Measurements from ENCODE around the gene LRRC75A.
A peak's percentile ranks its signal among the peaks of the same experiment; 100 is the strongest.
"Not testable (repeated sequence)": the region's sequence is repeated elsewhere in the genome, so short reads cannot be mapped to it uniquely, and the experiment has no call there.

Gene LRRC75A

GRCh38 chr17:16491703-16492612 is at the start of gene LRRC75A:
Gene LRRC75A (minus strand): TSS chr17:16492193. CDS start chr17:16491990, 203 bp downstream.
- Histone ChIP-seq H3K4me1 (ENCODE audit: control insufficient read depth in 2 of 2, insufficient read depth in 2 of 2, low read length in 2 of 2) (peaks cover 41% of the 10 kb centered on the region in 2 donors), H3K9me3 (ENCODE audit: control insufficient read depth in 2 of 2, low read length in 2 of 2) (no peaks in the 10 kb centered on the region), H3K9ac (ENCODE audit: low read depth in 1 of 2, low read length in 2 of 2) (peak within 1 kb of the TSS; percentile 83 to 89), H3K36me3 (ENCODE audit: control insufficient read depth in 2 of 2, insufficient read depth in 2 of 2, low read length in 2 of 2) (no peaks in the 10 kb centered on the region), H3K27me3 (ENCODE audit: control insufficient read depth in 2 of 2, insufficient read depth in 2 of 2, low read length in 2 of 2) (peaks cover 0 to 3% of the 10 kb centered on the region in 2 donors), H3K27ac (ENCODE audit: low read depth in 2 of 2, low read length in 2 of 2) (peak within 1 kb of the TSS; percentile 72 to 81), H3K4me3 (ENCODE audit: low read length in 2 of 2) (peak within 1 kb of the TSS; percentile 81 to 84)

GRCh38 chr17:16537130-16537458 is 45.1 kb upstream of the LRRC75A start:
- H3K9me3 ChIP-seq (ENCODE audit: control insufficient read depth in 2 of 2, low read length in 2 of 2): no peaks in the 10 kb centered on the region
- peak overlapping the region in 1 of 2 donors; percentile 98 for H3K4me3 ChIP-seq (ENCODE audit: low read length in 2 of 2)
- peak overlapping the region in 1 of 2 donors; percentile 98 for H3K27ac ChIP-seq (ENCODE audit: low read depth in 2 of 2, low read length in 2 of 2)
- no peaks in the 10 kb centered on the region for H3K36me3 ChIP-seq (ENCODE audit: control insufficient read depth in 2 of 2, insufficient read depth in 2 of 2, low read length in 2 of 2)
- peaks cover 3 to 5% of the 10 kb centered on the region in 2 donors for H3K4me1 ChIP-seq (ENCODE audit: control insufficient read depth in 2 of 2, insufficient read depth in 2 of 2, low read length in 2 of 2)
- H3K27me3 ChIP-seq (ENCODE audit: control insufficient read depth in 2 of 2, insufficient read depth in 2 of 2, low read length in 2 of 2): no peaks in the 10 kb centered on the region
- peak overlapping the region; percentile 42 to 47 for H3K9ac ChIP-seq (ENCODE audit: low read depth in 1 of 2, low read length in 2 of 2)

GRCh38 chr17:16534236-16534635 is 42.2 kb upstream of the LRRC75A start:
- Histone ChIP-seq H3K4me3 (ENCODE audit: low read length in 2 of 2) (no peak overlapping the region), H3K9me3 (ENCODE audit: control insufficient read depth in 2 of 2, low read length in 2 of 2) (no peaks in the 10 kb centered on the region), H3K27ac (ENCODE audit: low read depth in 2 of 2, low read length in 2 of 2) (no peak overlapping the region), H3K4me1 (ENCODE audit: control insufficient read depth in 2 of 2, insufficient read depth in 2 of 2, low read length in 2 of 2) (peaks cover 3 to 5% of the 10 kb centered on the region in 2 donors), H3K36me3 (ENCODE audit: control insufficient read depth in 2 of 2, insufficient read depth in 2 of 2, low read length in 2 of 2) (no peaks in the 10 kb centered on the region), H3K9ac (ENCODE audit: low read depth in 1 of 2, low read length in 2 of 2) (no peak overlapping the region), H3K27me3 (ENCODE audit: control insufficient read depth in 2 of 2, insufficient read depth in 2 of 2, low read length in 2 of 2) (no peaks in the 10 kb centered on the region)

- Histone ChIP-seq H3K4me3 (ENCODE audit: low read length in 2 of 2) (no peak overlapping the region), H3K36me3 (ENCODE audit: control insufficient read depth in 2 of 2, insufficient read depth in 2 of 2, low read length in 2 of 2) (no peaks in the 10 kb centered on the region), H3K9ac (ENCODE audit: low read depth in 1 of 2, low read length in 2 of 2) (no peak overlapping the region), H3K27ac (ENCODE audit: low read depth in 2 of 2, low read length in 2 of 2) (no peak overlapping the region), H3K4me1 (ENCODE audit: control insufficient read depth in 2 of 2, insufficient read depth in 2 of 2, low read length in 2 of 2) (no peaks in the 10 kb centered on the region), H3K9me3 (ENCODE audit: control insufficient read depth in 2 of 2, low read length in 2 of 2) (no peaks in the 10 kb centered on the region), H3K27me3 (ENCODE audit: control insufficient read depth in 2 of 2, insufficient read depth in 2 of 2, low read length in 2 of 2) (peaks cover 0 to 4% of the 10 kb centered on the region in 2 donors)
These were observed 37.9 kb upstream of the LRRC75A start for GRCh38 chr17:16529906-16530305.

GRCh38 chr17:16527298-16527697 is 35.3 kb upstream of the LRRC75A start:
- no peaks in the 10 kb centered on the region for H3K9me3 ChIP-seq (ENCODE audit: control insufficient read depth in 2 of 2, low read length in 2 of 2)
- no peaks in the 10 kb centered on the region for H3K36me3 ChIP-seq (ENCODE audit: control insufficient read depth in 2 of 2, insufficient read depth in 2 of 2, low read length in 2 of 2)
- H3K9ac ChIP-seq (ENCODE audit: low read depth in 1 of 2, low read length in 2 of 2): no peak overlapping the region
- H3K27me3 ChIP-seq (ENCODE audit: control insufficient read depth in 2 of 2, insufficient read depth in 2 of 2, low read length in 2 of 2): peaks cover 0 to 4% of the 10 kb centered on the region in 2 donors
- H3K4me1 ChIP-seq (ENCODE audit: control insufficient read depth in 2 of 2, insufficient read depth in 2 of 2, low read length in 2 of 2): no peaks in the 10 kb centered on the region
- H3K4me3 ChIP-seq (ENCODE audit: low read length in 2 of 2): no peak overlapping the region
- no peak overlapping the region for H3K27ac ChIP-seq (ENCODE audit: low read depth in 2 of 2, low read length in 2 of 2)

- not testable (repeated sequence) for H3K4me1 ChIP-seq (ENCODE audit: control insufficient read depth in 2 of 2, insufficient read depth in 2 of 2, low read length in 2 of 2); H3K27me3 ChIP-seq (ENCODE audit: control insufficient read depth in 2 of 2, insufficient read depth in 2 of 2, low read length in 2 of 2); H3K9me3 ChIP-seq (ENCODE audit: control insufficient read depth in 2 of 2, low read length in 2 of 2)
These were observed 33.6 kb upstream of the LRRC75A start for GRCh38 chr17:16525556-16525955.

GRCh38 chr17:16521070-16521727 is 29.2 kb upstream of the LRRC75A start:
- H3K27ac ChIP-seq (ENCODE audit: low read depth in 2 of 2, low read length in 2 of 2): peak overlapping the region in 1 of 2 donors; percentile 48
- no peaks in the 10 kb centered on the region for H3K9me3 ChIP-seq (ENCODE audit: control insufficient read depth in 2 of 2, low read length in 2 of 2)
- H3K9ac ChIP-seq (ENCODE audit: low read depth in 1 of 2, low read length in 2 of 2): peak overlapping the region in 1 of 2 donors; percentile 19
- no peaks in the 10 kb centered on the region for H3K27me3 ChIP-seq (ENCODE audit: control insufficient read depth in 2 of 2, insufficient read depth in 2 of 2, low read length in 2 of 2)
- H3K4me1 ChIP-seq (ENCODE audit: control insufficient read depth in 2 of 2, insufficient read depth in 2 of 2, low read length in 2 of 2): peaks cover 4% of the 10 kb centered on the region in 2 donors
- no peaks in the 10 kb centered on the region for H3K36me3 ChIP-seq (ENCODE audit: control insufficient read depth in 2 of 2, insufficient read depth in 2 of 2, low read length in 2 of 2)
- H3K4me3 ChIP-seq (ENCODE audit: low read length in 2 of 2): peak overlapping the region in 1 of 2 donors; percentile 16

More at GRCh38 chr17:16525556-16525955, 33.6 kb upstream of the LRRC75A start:
- not testable (repeated sequence) for H3K9ac ChIP-seq (ENCODE audit: low read depth in 1 of 2, low read length in 2 of 2); H3K4me3 ChIP-seq (ENCODE audit: low read length in 2 of 2); H3K27ac ChIP-seq (ENCODE audit: low read depth in 2 of 2, low read length in 2 of 2); H3K36me3 ChIP-seq (ENCODE audit: control insufficient read depth in 2 of 2, insufficient read depth in 2 of 2, low read length in 2 of 2)

GRCh38 chr17:16519021-16519420 is 27.0 kb upstream of the LRRC75A start:
- Histone ChIP-seq H3K4me3 (ENCODE audit: low read length in 2 of 2) (no peak overlapping the region), H3K36me3 (ENCODE audit: control insufficient read depth in 2 of 2, insufficient read depth in 2 of 2, low read length in 2 of 2) (no peaks in the 10 kb centered on the region), H3K9ac (ENCODE audit: low read depth in 1 of 2, low read length in 2 of 2) (no peak overlapping the region)

GRCh38 chr17:16517477-16517876 is 25.5 kb upstream of the LRRC75A start:
- Histone ChIP-seq H3K27ac (ENCODE audit: low read depth in 2 of 2, low read length in 2 of 2) (no peak overlapping the region), H3K4me3 (ENCODE audit: low read length in 2 of 2) (no peak overlapping the region), H3K9ac (ENCODE audit: low read depth in 1 of 2, low read length in 2 of 2) (no peak overlapping the region), H3K27me3 (ENCODE audit: control insufficient read depth in 2 of 2, insufficient read depth in 2 of 2, low read length in 2 of 2) (no peaks in the 10 kb centered on the region), H3K4me1 (ENCODE audit: control insufficient read depth in 2 of 2, insufficient read depth in 2 of 2, low read length in 2 of 2) (peaks cover 4% of the 10 kb centered on the region in 2 donors), H3K9me3 (ENCODE audit: control insufficient read depth in 2 of 2, low read length in 2 of 2) (no peaks in the 10 kb centered on the region), H3K36me3 (ENCODE audit: control insufficient read depth in 2 of 2, insufficient read depth in 2 of 2, low read length in 2 of 2) (no peaks in the 10 kb centered on the region)

More at GRCh38 chr17:16519021-16519420, 27.0 kb upstream of the LRRC75A start:
- H3K9me3 ChIP-seq (ENCODE audit: control insufficient read depth in 2 of 2, low read length in 2 of 2): no peaks in the 10 kb centered on the region
- H3K27me3 ChIP-seq (ENCODE audit: control insufficient read depth in 2 of 2, insufficient read depth in 2 of 2, low read length in 2 of 2): no peaks in the 10 kb centered on the region
- H3K27ac ChIP-seq (ENCODE audit: low read depth in 2 of 2, low read length in 2 of 2): no peak overlapping the region
- peaks cover 4% of the 10 kb centered on the region in 2 donors for H3K4me1 ChIP-seq (ENCODE audit: control insufficient read depth in 2 of 2, insufficient read depth in 2 of 2, low read length in 2 of 2)

- H3K36me3 ChIP-seq (ENCODE audit: control insufficient read depth in 2 of 2, insufficient read depth in 2 of 2, low read length in 2 of 2): no peaks in the 10 kb centered on the region
- no peak overlapping the region for H3K4me3 ChIP-seq (ENCODE audit: low read length in 2 of 2)
- no peak overlapping the region for H3K9ac ChIP-seq (ENCODE audit: low read depth in 1 of 2, low read length in 2 of 2)
- H3K9me3 ChIP-seq (ENCODE audit: control insufficient read depth in 2 of 2, low read length in 2 of 2): no peaks in the 10 kb centered on the region
- no peaks in the 10 kb centered on the region for H3K27me3 ChIP-seq (ENCODE audit: control insufficient read depth in 2 of 2, insufficient read depth in 2 of 2, low read length in 2 of 2)
- peaks cover 4% of the 10 kb centered on the region in 2 donors for H3K4me1 ChIP-seq (ENCODE audit: control insufficient read depth in 2 of 2, insufficient read depth in 2 of 2, low read length in 2 of 2)
- no peak overlapping the region for H3K27ac ChIP-seq (ENCODE audit: low read depth in 2 of 2, low read length in 2 of 2)
These were observed 24.6 kb upstream of the LRRC75A start for GRCh38 chr17:16516594-16517051.

All from mucosa of rectum (tissue), 2 donors.